A549 (cell line): ENCODE results near the gene ATP2C2. TPM values are rescaled to one million over a fixed set of nuclear protein-coding genes. Genes with fewer than 3 reads are reported as not detected.

Experiments
- ATAC-seq, 2 experiments: fragments of 200-7000 bp in 1 of 2; fragments of >200 bp in 1 of 2; cut with Nextera tagmentation in 1 of 2; cut with Tn5 transposase in 1 of 2; 3 replicates each; pipeline versions ENCODE4 v1.8.0 to v1.9.1; 2018 to 2020; ENCODE audit warnings: mild to moderate bottlenecking in 1 of 2, moderate library complexity in 1 of 2
- CTCF ChIA-PET: fragments of 300-600 bp; sonication (Branson Sonifier 250); formaldehyde crosslinking; extraction: SDS; loops from one replicate; lab custom pipeline; 2021; ENCODE audit warnings: antibody characterized with exemption, inconsistent platforms; lab: Yijun Ruan, JAX
- POLR2A ChIA-PET: fragments of 350-600 bp; formaldehyde crosslinking; extraction: SDS; loops from one replicate; lab custom pipeline; 2021; ENCODE audit warnings: antibody characterized with exemption, inconsistent platforms; lab: Yijun Ruan, JAX
- DNase-seq, 2 experiments: peaks; one replicate each; pipeline versions ENCODE4 v3.0.0 to v3.0.0-alpha.2; 2011 to 2016; ENCODE audit warnings: low read depth in 1 of 2, low spot score in 1 of 2
- FAIRE-seq: peaks from 2 replicates; lab custom pipeline; 2011; peaks lifted over from hg19 to GRCh38; lab: Jason Lieb, UNC
- H3K27ac ChIP-seq, 2 experiments: fragments of >200 bp; sonication (Bioruptor Twin); formaldehyde crosslinking; 3 replicates each; pipeline ENCODE4 v1.5.1; 2016 to 2017
- H3K4me1 ChIP-seq: fragments of >200 bp; sonication (Bioruptor Twin); formaldehyde crosslinking; 3 replicates; pipeline ENCODE4 v1.6.1; 2016
- H3K4me2 ChIP-seq: fragments of >200 bp; sonication (Bioruptor Twin); formaldehyde crosslinking; 3 replicates; pipeline ENCODE4 v1.6.1; 2016
- H3K4me3 ChIP-seq: fragments of >200 bp; sonication (Bioruptor Twin); formaldehyde crosslinking; 3 replicates; pipeline ENCODE4 v1.5.1; 2016
- H3K9me3 ChIP-seq: fragments of >200 bp; sonication (Bioruptor Twin); formaldehyde crosslinking; 3 replicates; pipeline ENCODE4 v1.6.1; 2016
- CEBPB ChIP-seq, 2 experiments: fragments of >200 bp in 1 of 2; sonication (Bioruptor Twin) in 1 of 2; formaldehyde crosslinking in 1 of 2; IDR thresholded peaks; 2 replicates each; pipeline ENCODE4 v1.6.1; 2012 to 2016
- EHF ChIP-seq: fragments of 250-450 bp; sonication (Bioruptor Pico); IDR thresholded peaks from 2 replicates; pipeline ENCODE4 v1.5.0; 2020; ENCODE audit warnings: mild to moderate bottlenecking
- FOSL2 ChIP-seq, 2 experiments: fragments of 450-650 bp in 1 of 2; fragments of >200 bp in 1 of 2; sonication (Bioruptor Twin) in 1 of 2; formaldehyde crosslinking; IDR thresholded peaks; 2 replicates each; pipeline versions ENCODE4 v1.5.0 to v1.6.1; 2016 to 2020; ENCODE audit warnings: mild to moderate bottlenecking in 1 of 2, moderate library complexity in 1 of 2
- GATA3 ChIP-seq: IDR thresholded peaks from 2 replicates; pipeline ENCODE4 v1.6.1; 2012; ENCODE audit warnings: borderline replicate concordance
- JUN ChIP-seq, 2 experiments: fragments of >200 bp; sonication (Bioruptor Twin); formaldehyde crosslinking; IDR thresholded peaks; 2 replicates in 1 of 2; 3 replicates in 1 of 2; pipeline ENCODE4 v1.6.1; 2016 to 2017
- MAFK ChIP-seq: fragments of 450-650 bp; IDR thresholded peaks from 2 replicates; pipeline ENCODE4 v1.6.1; 2014; ENCODE audit not compliant: partially characterized antibody
- MYC ChIP-seq: IDR thresholded peaks from 2 replicates; pipeline ENCODE4 v1.6.1; 2012; ENCODE audit warnings: mild to moderate bottlenecking, inconsistent platforms, low read length, improper control_type of control experiment, borderline replicate concordance
- NPAS2 ChIP-seq: fragments of 250-450 bp; sonication (Bioruptor Pico); IDR thresholded peaks from 2 replicates; pipeline ENCODE4 v1.8.0; 2022; ENCODE audit warnings: mild to moderate bottlenecking, moderate library complexity, borderline replicate concordance
- PHF8 ChIP-seq: fragments of 200-600 bp; sonication (generic); IDR thresholded peaks from 2 replicates; pipeline ENCODE4 v1.6.1; 2016; ENCODE audit warnings: low read depth, mild to moderate bottlenecking, antibody characterized with exemption, moderate library complexity, borderline replicate concordance
- POLR2A ChIP-seq: IDR thresholded peaks from 2 replicates; pipeline ENCODE4 v1.6.1; 2012; ENCODE audit warnings: mild to moderate bottlenecking, low read length
- TP53 ChIP-seq: fragments of 250-450 bp; sonication (Bioruptor Pico); IDR thresholded peaks from 2 replicates; pipeline ENCODE4 v1.5.0; 2021; ENCODE audit warnings: mild to moderate bottlenecking, moderate library complexity
- WGBS: methylation state at CpG from one replicate; pipeline ENCODE4 v1.1.6; 2017; ENCODE audit errors: missing lambda C conversion rate; 5-methylcytosine and 5-hydroxymethylcytosine counted together
- polyA plus RNA-seq, 4 experiments: library from polyadenylated mRNA; depleted of rRNA in 3 of 4; stranded (reverse); fragments of >200 nt; fragmentation: RNase III in 1 of 4; extraction: RNeasy Plus Mini Kit Qiagen cat#74134 plus additional on column Dnase treatment in 1 of 4; gene quantifications; 2 replicates in 3 of 4; 3 replicates in 1 of 4; pipeline ENCODE4 v1.2.3, GENCODE V29; 2011 to 2017
- TF ChIP-seq, protein P1 (sequence below): fragments of 200-600 bp; sonication (generic); IDR thresholded peaks from 2 replicates; pipeline ENCODE4 v1.6.1; 2016; ENCODE audit warnings: antibody characterized with exemption, mild to moderate bottlenecking, moderate library complexity
- TF ChIP-seq, protein P2 (sequence below): IDR thresholded peaks from 2 replicates; pipeline ENCODE4 v1.6.1; 2012
- TF ChIP-seq, protein P3 (sequence below): fragments of 250-450 bp; sonication (Bioruptor Pico); IDR thresholded peaks from 2 replicates; pipeline ENCODE4 v1.5.0; 2020; ENCODE audit warnings: low read depth, mild to moderate bottlenecking, moderate library complexity
- TF ChIP-seq, protein P4 (sequence below): IDR thresholded peaks from 2 replicates; pipeline ENCODE4 v1.6.1; 2012; ENCODE audit warnings: low read depth, borderline replicate concordance

The ATP2C2 gene
- polyA plus RNA-seq, 2 of the 4 experiments (the other 2 are of a cell fraction), result 0.14 to 0.17 TPM

DNA sequence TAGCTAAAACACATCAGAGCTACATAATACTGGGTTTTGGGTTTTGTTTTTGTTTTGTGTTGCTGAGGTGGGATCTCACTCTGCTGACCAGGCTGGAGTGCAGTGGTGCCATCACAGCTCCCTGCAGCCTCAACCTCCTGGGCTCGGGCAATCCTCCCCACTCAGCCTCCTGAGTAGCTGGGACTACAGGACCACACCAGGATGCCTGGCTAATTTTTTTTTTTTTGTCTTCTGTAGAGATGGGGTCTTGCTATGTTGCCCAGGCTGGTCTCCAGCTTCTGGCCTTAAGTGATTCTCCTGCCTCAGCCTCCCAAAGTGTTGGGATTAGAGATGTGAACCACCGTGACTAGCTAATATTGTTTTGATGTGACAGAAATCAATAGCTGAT is 129.9 kb downstream of the ATP2C2 start:
- H3K4me1 ChIP-seq, result peaks cover 44% of the 10 kb centered on the region
- ChIA-PET POLR2A (no interaction called here), CTCF (interaction anchor here (1.0 to 7.0 kb wide), 3 partner anchors 8 to 221 kb away, joined by 5 to 70 read pairs (median 17); no protein-coding TSS in a partner anchor)
- FAIRE-seq, result no peak
- H3K4me3 ChIP-seq, result no peak overlapping the region
- H3K9me3 ChIP-seq, result no peaks in the 10 kb centered on the region
- no peak for ATAC-seq
- WGBS, result 90% methylated on average over 2 of the region's 2 CpGs
- no peak overlapping the region for H3K4me2 ChIP-seq
- TF ChIP-seq, protein P1, sequence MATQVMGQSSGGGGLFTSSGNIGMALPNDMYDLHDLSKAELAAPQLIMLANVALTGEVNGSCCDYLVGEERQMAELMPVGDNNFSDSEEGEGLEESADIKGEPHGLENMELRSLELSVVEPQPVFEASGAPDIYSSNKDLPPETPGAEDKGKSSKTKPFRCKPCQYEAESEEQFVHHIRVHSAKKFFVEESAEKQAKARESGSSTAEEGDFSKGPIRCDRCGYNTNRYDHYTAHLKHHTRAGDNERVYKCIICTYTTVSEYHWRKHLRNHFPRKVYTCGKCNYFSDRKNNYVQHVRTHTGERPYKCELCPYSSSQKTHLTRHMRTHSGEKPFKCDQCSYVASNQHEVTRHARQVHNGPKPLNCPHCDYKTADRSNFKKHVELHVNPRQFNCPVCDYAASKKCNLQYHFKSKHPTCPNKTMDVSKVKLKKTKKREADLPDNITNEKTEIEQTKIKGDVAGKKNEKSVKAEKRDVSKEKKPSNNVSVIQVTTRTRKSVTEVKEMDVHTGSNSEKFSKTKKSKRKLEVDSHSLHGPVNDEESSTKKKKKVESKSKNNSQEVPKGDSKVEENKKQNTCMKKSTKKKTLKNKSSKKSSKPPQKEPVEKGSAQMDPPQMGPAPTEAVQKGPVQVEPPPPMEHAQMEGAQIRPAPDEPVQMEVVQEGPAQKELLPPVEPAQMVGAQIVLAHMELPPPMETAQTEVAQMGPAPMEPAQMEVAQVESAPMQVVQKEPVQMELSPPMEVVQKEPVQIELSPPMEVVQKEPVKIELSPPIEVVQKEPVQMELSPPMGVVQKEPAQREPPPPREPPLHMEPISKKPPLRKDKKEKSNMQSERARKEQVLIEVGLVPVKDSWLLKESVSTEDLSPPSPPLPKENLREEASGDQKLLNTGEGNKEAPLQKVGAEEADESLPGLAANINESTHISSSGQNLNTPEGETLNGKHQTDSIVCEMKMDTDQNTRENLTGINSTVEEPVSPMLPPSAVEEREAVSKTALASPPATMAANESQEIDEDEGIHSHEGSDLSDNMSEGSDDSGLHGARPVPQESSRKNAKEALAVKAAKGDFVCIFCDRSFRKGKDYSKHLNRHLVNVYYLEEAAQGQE, result no peak
- TF ChIP-seq NPAS2, result no peak
- TF ChIP-seq CEBPB (IDR thresholded peaks at IDR 0.05), result no peak
- DNase-seq, result no peak
- no peak overlapping the region for H3K27ac ChIP-seq

DNA sequence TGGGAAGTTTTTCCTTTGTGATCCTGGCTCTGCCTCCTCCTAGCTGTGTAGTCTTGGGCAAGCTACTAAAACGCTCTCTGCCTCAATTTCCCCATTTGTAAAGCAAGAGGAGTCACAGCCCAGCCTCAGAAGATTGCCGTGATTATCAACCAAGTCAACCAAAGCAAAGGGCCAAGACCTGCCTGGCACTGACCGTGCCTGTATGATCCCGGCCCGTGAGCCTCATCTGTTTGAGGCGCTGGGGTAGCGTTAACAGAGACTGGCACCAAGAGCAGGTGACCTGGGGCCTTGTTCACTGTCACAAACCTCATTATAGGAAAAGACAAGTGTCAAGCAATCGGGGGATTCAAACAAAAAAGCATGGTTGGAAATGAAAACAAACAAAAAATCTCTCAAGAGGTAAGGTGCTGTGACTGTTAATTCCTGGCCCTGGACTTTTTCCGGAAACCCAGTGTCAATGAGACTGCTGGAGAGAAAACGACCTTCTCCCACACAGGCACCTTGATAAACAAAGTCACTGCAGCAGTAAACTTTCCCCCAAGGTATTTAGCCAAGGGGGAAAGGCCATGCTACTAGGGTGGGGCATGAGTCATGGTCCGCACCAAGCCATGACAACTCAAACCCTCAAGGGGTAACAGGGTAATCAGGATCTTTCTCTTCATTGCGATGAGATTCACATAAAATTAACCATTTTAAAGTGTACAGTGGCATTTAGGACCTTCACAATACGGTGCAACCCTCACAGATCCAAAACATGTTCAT is 130.7 kb downstream of the ATP2C2 start:
- 85% methylated on average over 13 of the region's 13 CpGs for WGBS
- TF ChIP-seq, protein P2, sequence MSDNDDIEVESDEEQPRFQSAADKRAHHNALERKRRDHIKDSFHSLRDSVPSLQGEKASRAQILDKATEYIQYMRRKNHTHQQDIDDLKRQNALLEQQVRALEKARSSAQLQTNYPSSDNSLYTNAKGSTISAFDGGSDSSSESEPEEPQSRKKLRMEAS, result 0 out of 2 replicates have a peak, but pooled peaks have one; percentile 12
- TF ChIP-seq, protein P1, result no peak
- no peak for DNase-seq
- CTCF ChIA-PET, result interaction anchor here (1.2 to 7.0 kb wide), 3 partner anchors 12 to 222 kb away, joined by 4 to 70 read pairs (median 17); no protein-coding TSS in a partner anchor
- Histone ChIP-seq H3K4me2 (peak overlapping the region; percentile 21; the same call in 1 of the 3 replicates), H3K4me1 (peaks cover 50% of the 10 kb centered on the region), H3K4me3 (no peak overlapping the region), H3K9me3 (no peaks in the 10 kb centered on the region), H3K27ac (peak overlapping the region in 1 of 2 experiments; percentile 95; a peak in 2 of 6 replicates)
- ATAC-seq, result no peak
- POLR2A ChIA-PET, result no interaction called here
- FAIRE-seq, result no peak

DNA sequence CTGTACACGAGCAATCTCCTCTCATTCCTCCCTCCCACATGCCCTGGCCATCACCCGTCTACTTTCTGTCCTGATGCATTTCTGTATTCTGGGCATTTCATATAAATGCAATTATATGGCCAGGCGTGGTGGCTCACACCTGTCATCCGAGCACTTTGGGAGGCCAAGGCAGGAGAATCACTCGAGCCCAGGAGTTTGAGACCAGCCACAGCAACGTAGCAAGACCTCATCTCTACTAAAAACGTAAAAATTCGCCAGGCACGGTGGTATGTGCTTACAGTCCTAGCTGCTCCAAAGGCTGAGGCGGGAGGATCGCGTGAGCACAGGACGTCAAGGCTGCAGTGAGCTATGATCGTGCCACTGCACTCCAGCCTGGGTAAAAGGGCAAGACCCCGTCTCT is 131.3 kb downstream of the ATP2C2 start:
- H3K27ac ChIP-seq, result peak overlapping the region in 1 of 2 experiments; percentile 95; a peak in 2 of 6 replicates
- ChIA-PET CTCF (interaction anchor here (0.7 to 1.2 kb wide), 3 partner anchors 11 to 223 kb away, joined by 3 to 4 read pairs (median 3); no protein-coding TSS in a partner anchor), POLR2A (no interaction called here)

More for the DNA sequence above, 131.3 kb downstream of the ATP2C2 start:
- no peak overlapping the region for H3K4me3 ChIP-seq
- WGBS, result 96% methylated on average over 15 of the region's 15 CpGs
- H3K9me3 ChIP-seq, result no peaks in the 10 kb centered on the region
- TF ChIP-seq TP53 (no peak), PHF8 (no peak), GATA3 (no peak), EHF (CRISPR knock-in tag) (no peak), MYC (no peak), JUN (IDR thresholded peaks at IDR 0.05) (no peak), POLR2A (no peak), MAFK (no peak), FOSL2 (IDR thresholded peaks at IDR 0.05) (no peak), FOSL2 (CRISPR knock-in tag; IDR thresholded peaks at IDR 0.05) (no peak)
- TF ChIP-seq, protein P3, sequence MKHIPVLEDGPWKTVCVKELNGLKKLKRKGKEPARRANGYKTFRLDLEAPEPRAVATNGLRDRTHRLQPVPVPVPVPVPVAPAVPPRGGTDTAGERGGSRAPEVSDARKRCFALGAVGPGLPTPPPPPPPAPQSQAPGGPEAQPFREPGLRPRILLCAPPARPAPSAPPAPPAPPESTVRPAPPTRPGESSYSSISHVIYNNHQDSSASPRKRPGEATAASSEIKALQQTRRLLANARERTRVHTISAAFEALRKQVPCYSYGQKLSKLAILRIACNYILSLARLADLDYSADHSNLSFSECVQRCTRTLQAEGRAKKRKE (CRISPR knock-in tag), result no peak
- TF ChIP-seq, protein P4, sequence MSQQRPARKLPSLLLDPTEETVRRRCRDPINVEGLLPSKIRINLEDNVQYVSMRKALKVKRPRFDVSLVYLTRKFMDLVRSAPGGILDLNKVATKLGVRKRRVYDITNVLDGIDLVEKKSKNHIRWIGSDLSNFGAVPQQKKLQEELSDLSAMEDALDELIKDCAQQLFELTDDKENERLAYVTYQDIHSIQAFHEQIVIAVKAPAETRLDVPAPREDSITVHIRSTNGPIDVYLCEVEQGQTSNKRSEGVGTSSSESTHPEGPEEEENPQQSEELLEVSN, result no peak
- TF ChIP-seq, all 56 proteins: peak for 0
- no peak for DNase-seq
- ATAC-seq, result no peak
- no peak for FAIRE-seq
- H3K4me2 ChIP-seq, result peak overlapping the region; percentile 21; the same call in 1 of the 3 replicates
- peaks cover 50% of the 10 kb centered on the region for H3K4me1 ChIP-seq
